ENCODE measurements around the gene C19orf81. TPM values are rescaled to one million over a fixed set of nuclear protein-coding genes. Genes with fewer than 3 reads are reported as not detected.

The C19orf81 gene
- total and polyA plus RNA-seq, 9 of the 15 experiments (the other 6 are each of a cell fraction or from before 2014, with no cell fraction given), result 2.5 to 42.9 (median 33.0) TPM; not detected in 4

DNA sequence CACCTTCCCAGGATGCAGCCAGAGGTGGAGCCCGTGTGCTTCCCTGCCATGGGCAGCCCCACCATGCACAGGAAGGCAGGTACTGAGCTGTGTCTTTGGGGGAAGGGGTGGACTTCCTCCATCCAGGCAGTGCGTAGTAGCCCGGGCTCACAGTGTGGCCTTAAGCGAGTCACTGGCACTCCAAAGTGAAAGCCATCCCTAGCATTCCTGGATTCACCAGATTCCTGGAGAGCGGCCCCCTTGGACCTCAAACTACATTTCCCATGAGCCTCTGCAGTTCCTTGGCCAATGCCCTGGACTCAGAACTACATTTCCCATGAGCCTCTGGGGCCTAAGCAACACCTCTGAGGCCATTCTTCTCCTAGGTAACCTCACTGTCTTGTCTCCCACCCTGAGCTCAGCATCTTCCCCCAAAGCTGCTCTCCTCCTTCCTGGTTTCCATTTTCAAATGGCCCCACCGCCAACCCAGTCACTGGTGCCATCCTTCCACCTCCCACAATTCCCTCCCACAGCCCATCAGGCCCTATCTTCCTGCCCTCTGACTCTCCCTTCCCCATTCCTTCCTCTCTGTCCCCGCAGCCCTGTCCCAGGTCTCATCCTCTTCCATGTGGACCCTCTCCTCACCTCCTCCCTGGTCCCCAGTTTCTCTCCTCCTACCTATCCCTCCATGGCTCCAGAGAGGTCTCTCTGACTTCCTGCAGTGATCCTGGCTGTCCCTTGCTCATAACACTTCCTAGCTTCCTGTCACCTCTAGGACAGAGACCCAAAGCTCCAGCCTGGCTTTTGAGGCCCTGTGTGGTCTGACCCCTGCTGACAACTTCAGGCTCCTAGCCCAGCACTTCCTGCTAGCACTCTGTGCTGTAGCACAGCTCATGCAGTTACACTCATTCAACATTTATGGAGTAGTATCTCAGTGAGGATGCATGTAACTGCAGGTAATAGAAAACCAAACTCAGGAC is at the start of gene C19orf81 (continued):
- TF ChIP-seq MCM5 (IDR thresholded peaks at IDR 0.05; ENCODE audit: low read depth) (no peak), HDAC8 (tag; IDR thresholded peaks at IDR 0.05) (peak; percentile 28; the same call in 1 of the 2 replicates), YY1 (IDR thresholded peaks at IDR 0.05; ENCODE audit: borderline replicate concordance in 1 of 3, control insufficient read depth in 1 of 3, extremely low read depth in 1 of 3, insufficient read depth in 3 of 3, insufficient read length in 1 of 3, insufficient replicate concordance in 2 of 3, low read depth in 1 of 3, low read length in 2 of 3) (peak in 2 of 3 experiments; percentile 31 to 78), TAF1 (IDR thresholded peaks at IDR 0.05; ENCODE audit: control insufficient read depth, extremely low read depth, insufficient read depth, low read length, severe bottlenecking) (no peak), RFX1 (IDR thresholded peaks at IDR 0.05) (no peak; the same call in 1 of the 2 replicates), FOSL1 (tag; conservative IDR thresholded peaks at IDR 0.05) (no peak), SMARCE1 (IDR thresholded peaks at IDR 0.05) (peak; percentile 28; the same call in 1 of the 2 replicates), ZNF778 (CRISPR knock-in tag; IDR thresholded peaks at IDR 0.05) (no peak), ZNF644 (tag; IDR thresholded peaks at IDR 0.05; ENCODE audit: low read depth) (no peak), HCFC1 (IDR thresholded peaks at IDR 0.05; ENCODE audit: low read depth, low read length) (peak; percentile 97)
- TF ChIP-seq, protein P1, sequence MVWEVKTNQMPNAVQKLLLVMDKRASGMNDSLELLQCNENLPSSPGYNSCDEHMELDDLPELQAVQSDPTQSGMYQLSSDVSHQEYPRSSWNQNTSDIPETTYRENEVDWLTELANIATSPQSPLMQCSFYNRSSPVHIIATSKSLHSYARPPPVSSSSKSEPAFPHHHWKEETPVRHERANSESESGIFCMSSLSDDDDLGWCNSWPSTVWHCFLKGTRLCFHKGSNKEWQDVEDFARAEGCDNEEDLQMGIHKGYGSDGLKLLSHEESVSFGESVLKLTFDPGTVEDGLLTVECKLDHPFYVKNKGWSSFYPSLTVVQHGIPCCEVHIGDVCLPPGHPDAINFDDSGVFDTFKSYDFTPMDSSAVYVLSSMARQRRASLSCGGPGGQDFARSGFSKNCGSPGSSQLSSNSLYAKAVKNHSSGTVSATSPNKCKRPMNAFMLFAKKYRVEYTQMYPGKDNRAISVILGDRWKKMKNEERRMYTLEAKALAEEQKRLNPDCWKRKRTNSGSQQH (CRISPR knock-in tag; IDR thresholded peaks at IDR 0.05), result peak; percentile 81; the same call in 1 of the 2 replicates
- TF ChIP-seq, protein P2, sequence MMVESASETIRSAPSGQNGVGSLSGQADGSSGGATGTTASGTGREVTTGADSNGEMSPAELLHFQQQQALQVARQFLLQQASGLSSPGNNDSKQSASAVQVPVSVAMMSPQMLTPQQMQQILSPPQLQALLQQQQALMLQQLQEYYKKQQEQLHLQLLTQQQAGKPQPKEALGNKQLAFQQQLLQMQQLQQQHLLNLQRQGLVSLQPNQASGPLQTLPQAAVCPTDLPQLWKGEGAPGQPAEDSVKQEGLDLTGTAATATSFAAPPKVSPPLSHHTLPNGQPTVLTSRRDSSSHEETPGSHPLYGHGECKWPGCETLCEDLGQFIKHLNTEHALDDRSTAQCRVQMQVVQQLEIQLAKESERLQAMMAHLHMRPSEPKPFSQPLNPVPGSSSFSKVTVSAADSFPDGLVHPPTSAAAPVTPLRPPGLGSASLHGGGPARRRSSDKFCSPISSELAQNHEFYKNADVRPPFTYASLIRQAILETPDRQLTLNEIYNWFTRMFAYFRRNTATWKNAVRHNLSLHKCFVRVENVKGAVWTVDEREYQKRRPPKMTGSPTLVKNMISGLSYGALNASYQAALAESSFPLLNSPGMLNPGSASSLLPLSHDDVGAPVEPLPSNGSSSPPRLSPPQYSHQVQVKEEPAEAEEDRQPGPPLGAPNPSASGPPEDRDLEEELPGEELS (CRISPR knock-in tag; IDR thresholded peaks at IDR 0.05; ENCODE audit: borderline replicate concordance), result no peak
- TF ChIP-seq, protein P3, sequence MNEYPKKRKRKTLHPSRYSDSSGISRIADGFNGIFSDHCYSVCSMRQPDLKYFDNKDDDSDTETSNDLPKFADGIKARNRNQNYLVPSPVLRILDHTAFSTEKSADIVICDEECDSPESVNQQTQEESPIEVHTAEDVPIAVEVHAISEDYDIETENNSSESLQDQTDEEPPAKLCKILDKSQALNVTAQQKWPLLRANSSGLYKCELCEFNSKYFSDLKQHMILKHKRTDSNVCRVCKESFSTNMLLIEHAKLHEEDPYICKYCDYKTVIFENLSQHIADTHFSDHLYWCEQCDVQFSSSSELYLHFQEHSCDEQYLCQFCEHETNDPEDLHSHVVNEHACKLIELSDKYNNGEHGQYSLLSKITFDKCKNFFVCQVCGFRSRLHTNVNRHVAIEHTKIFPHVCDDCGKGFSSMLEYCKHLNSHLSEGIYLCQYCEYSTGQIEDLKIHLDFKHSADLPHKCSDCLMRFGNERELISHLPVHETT (CRISPR knock-in tag; conservative IDR thresholded peaks at IDR 0.05 in 1 of 2, IDR thresholded peaks at IDR 0.05 in 1 of 2), result no peak
- TF ChIP-seq, protein P4, sequence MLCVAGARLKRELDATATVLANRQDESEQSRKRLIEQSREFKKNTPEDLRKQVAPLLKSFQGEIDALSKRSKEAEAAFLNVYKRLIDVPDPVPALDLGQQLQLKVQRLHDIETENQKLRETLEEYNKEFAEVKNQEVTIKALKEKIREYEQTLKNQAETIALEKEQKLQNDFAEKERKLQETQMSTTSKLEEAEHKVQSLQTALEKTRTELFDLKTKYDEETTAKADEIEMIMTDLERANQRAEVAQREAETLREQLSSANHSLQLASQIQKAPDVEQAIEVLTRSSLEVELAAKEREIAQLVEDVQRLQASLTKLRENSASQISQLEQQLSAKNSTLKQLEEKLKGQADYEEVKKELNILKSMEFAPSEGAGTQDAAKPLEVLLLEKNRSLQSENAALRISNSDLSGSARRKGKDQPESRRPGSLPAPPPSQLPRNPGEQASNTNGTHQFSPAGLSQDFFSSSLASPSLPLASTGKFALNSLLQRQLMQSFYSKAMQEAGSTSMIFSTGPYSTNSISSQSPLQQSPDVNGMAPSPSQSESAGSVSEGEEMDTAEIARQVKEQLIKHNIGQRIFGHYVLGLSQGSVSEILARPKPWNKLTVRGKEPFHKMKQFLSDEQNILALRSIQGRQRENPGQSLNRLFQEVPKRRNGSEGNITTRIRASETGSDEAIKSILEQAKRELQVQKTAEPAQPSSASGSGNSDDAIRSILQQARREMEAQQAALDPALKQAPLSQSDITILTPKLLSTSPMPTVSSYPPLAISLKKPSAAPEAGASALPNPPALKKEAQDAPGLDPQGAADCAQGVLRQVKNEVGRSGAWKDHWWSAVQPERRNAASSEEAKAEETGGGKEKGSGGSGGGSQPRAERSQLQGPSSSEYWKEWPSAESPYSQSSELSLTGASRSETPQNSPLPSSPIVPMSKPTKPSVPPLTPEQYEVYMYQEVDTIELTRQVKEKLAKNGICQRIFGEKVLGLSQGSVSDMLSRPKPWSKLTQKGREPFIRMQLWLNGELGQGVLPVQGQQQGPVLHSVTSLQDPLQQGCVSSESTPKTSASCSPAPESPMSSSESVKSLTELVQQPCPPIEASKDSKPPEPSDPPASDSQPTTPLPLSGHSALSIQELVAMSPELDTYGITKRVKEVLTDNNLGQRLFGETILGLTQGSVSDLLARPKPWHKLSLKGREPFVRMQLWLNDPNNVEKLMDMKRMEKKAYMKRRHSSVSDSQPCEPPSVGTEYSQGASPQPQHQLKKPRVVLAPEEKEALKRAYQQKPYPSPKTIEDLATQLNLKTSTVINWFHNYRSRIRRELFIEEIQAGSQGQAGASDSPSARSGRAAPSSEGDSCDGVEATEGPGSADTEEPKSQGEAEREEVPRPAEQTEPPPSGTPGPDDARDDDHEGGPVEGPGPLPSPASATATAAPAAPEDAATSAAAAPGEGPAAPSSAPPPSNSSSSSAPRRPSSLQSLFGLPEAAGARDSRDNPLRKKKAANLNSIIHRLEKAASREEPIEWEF (CRISPR knock-in tag; IDR thresholded peaks at IDR 0.05), result no peak

Data from K562 (cell line).